ENCODE results near the gene C9orf50.

DNA sequence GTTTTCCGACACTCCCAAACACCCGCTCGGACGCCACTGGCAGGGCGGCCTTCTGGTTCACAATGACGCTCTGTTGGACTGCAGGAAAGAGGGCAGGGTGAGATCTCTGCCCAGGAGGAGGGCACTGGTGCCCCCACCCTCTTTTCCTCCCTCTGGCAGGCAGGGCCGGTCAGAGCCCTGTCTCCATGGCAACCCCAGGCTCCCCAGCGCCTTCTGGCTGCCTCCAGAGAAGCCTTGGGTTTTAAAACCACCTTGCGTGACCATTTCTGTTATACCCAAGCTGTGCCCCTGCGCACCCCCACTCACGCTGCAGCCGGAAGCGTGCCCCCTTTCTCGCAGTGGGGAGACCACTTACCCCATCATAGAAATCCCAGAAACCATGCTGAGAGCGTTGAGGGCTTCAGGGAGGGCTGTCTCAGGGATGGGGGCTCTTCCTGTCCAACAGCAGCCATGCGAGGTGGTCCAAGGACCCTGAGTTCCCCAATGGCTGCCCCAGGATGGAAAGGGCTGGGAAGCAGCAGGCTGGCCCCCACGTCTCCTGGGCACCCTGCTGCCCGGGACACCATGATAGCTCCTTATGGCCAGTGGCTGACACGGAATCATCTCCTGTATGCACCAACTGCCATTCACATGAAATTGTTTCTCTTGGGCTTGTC lies 7.3 kb downstream of the C9orf50 start:
- TF ChIP-seq, protein P1, sequence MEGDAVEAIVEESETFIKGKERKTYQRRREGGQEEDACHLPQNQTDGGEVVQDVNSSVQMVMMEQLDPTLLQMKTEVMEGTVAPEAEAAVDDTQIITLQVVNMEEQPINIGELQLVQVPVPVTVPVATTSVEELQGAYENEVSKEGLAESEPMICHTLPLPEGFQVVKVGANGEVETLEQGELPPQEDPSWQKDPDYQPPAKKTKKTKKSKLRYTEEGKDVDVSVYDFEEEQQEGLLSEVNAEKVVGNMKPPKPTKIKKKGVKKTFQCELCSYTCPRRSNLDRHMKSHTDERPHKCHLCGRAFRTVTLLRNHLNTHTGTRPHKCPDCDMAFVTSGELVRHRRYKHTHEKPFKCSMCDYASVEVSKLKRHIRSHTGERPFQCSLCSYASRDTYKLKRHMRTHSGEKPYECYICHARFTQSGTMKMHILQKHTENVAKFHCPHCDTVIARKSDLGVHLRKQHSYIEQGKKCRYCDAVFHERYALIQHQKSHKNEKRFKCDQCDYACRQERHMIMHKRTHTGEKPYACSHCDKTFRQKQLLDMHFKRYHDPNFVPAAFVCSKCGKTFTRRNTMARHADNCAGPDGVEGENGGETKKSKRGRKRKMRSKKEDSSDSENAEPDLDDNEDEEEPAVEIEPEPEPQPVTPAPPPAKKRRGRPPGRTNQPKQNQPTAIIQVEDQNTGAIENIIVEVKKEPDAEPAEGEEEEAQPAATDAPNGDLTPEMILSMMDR (IDR thresholded peaks at IDR 0.05; ENCODE audit: insufficient read depth, low read length, poor library complexity, severe bottlenecking), result no peak
- no peak for TF ChIP-seq EZH2phosphoT487 (conservative IDR thresholded peaks at IDR 0.05; ENCODE audit: low read length)

All from SU-DHL-6 (cell line).